ENCODE results near the gene CAPNS1. TPM values are rescaled to one million over a fixed set of nuclear protein-coding genes. Genes with fewer than 3 reads are reported as not detected.
"Not testable (repeated sequence)": the region's sequence is repeated elsewhere in the genome, so short reads cannot be mapped to it uniquely, and the experiment has no call there.

The CAPNS1 gene
- total RNA-seq, 3 donors from 2014 or later, result 501 to 878 (median 756) TPM

DNA sequence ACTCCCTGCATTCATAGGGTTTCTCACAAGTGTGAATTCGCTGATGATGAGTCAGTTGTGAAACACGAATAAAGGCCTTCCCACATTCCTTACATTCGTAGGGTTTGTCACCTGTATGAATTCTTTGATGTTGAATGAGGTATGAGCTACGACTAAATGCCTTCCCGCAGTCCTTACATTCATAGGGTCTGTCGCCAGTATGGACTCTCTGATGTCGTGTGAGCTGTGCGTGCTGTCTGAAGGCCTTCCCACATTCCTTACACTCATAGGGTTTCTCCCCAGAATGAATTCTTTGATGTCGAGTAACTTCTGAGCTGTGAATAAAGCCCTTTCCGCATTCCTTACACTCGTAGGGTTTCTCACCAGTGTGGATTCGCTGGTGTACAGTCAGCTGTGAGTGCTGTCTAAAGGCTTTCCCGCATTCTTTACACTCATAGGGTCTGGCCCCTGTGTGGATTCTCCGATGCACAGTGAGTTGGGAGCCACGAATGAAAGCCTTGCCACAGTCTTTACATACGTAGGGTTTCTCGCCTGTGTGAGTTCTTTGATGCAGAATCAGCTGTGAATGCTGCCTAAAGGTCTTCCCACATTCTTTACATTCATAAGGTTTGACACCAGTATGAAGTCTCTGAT, 42.9 kb downstream of the CAPNS1 start:
- no peak for DNase-seq
- intact Hi-C loops (cut with DNase I, micrococcal nuclease), result no loop called here
- no peaks in the 10 kb centered on the region for H3K9me3 ChIP-seq
- no peak overlapping the region for H3K4me3 ChIP-seq
- no peak for ATAC-seq
- TF ChIP-seq, protein P1, sequence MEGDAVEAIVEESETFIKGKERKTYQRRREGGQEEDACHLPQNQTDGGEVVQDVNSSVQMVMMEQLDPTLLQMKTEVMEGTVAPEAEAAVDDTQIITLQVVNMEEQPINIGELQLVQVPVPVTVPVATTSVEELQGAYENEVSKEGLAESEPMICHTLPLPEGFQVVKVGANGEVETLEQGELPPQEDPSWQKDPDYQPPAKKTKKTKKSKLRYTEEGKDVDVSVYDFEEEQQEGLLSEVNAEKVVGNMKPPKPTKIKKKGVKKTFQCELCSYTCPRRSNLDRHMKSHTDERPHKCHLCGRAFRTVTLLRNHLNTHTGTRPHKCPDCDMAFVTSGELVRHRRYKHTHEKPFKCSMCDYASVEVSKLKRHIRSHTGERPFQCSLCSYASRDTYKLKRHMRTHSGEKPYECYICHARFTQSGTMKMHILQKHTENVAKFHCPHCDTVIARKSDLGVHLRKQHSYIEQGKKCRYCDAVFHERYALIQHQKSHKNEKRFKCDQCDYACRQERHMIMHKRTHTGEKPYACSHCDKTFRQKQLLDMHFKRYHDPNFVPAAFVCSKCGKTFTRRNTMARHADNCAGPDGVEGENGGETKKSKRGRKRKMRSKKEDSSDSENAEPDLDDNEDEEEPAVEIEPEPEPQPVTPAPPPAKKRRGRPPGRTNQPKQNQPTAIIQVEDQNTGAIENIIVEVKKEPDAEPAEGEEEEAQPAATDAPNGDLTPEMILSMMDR (IDR thresholded peaks at IDR 0.05), result no peak
- no peaks in the 10 kb centered on the region for H3K4me1 ChIP-seq (ENCODE audit: low read depth)
- no peaks in the 10 kb centered on the region for H3K36me3 ChIP-seq (ENCODE audit: low read depth)

DNA sequence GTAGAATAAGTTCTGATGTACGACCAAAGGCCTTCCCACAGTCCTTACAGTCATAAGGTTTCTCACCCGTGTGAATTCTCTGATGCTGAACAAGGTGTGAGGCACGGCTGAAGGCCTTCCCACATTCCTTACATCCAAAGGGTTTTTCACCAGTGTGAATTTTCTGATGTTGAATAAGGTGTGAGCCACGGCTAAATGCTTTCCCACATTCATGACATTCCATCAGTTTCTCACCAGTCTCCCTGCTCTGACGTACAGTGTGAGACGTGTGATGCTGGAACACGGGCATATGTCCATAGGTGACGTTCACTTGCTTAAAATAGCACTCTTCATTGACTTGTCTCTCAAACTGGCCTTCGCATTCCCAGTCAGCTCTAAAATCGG, 43.4 kb downstream of the CAPNS1 start:
- no peaks in the 10 kb centered on the region for H3K4me1 ChIP-seq (ENCODE audit: low read depth)
- TF ChIP-seq, protein P1 (IDR thresholded peaks at IDR 0.05), result no peak
- H3K9me3 ChIP-seq, result no peaks in the 10 kb centered on the region
- DNase-seq, result no peak
- no peak overlapping the region for H3K4me3 ChIP-seq
- intact Hi-C loops (cut with DNase I, micrococcal nuclease), result no loop called here
- ATAC-seq, result no peak
- H3K36me3 ChIP-seq (ENCODE audit: low read depth), result no peaks in the 10 kb centered on the region

- DNase-seq; ATAC-seq; H3K4me3 ChIP-seq; H3K9me3 ChIP-seq; H3K36me3 ChIP-seq (ENCODE audit: low read depth); intact Hi-C loops (cut with DNase I, micrococcal nuclease); H3K4me1 ChIP-seq (ENCODE audit: low read depth): not testable (repeated sequence)
These were observed 46.9 kb downstream of the CAPNS1 start for GRCh38 chr19:36186722-36187121.

- H3K36me3 ChIP-seq (ENCODE audit: low read depth), result no peaks in the 10 kb centered on the region
- DNase-seq, result no peak
- intact Hi-C loops (cut with DNase I, micrococcal nuclease), result no loop called here
- no peak for ATAC-seq
- no peaks in the 10 kb centered on the region for H3K4me1 ChIP-seq (ENCODE audit: low read depth)
- TF ChIP-seq, protein P1 (IDR thresholded peaks at IDR 0.05), result no peak
- no peaks in the 10 kb centered on the region for H3K9me3 ChIP-seq
- H3K4me3 ChIP-seq, result no peak overlapping the region
These were observed 56.4 kb downstream of the CAPNS1 start for GRCh38 chr19:36196249-36196648.

DNA sequence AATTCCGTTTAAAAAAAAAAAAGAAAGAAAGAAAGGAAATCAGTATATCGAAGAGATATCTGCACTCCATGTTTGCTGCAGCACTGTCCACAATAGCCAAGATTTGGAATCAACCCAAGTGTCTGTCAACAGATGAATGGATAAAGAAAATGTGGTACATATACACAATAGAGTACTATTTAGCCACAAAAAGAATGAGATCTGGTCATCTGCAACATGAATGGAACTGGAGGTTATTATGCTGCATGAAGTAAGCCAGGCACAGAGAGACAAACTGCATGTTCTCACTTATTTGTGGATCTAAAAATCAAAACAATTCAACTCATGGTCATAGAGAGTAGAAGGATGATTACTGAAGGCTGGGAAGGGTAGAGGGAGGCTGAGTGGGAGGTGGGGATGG, 58.3 kb downstream of the CAPNS1 start:
- no peak for DNase-seq
- intact Hi-C loops (cut with DNase I, micrococcal nuclease), result no loop called here
- H3K4me1 ChIP-seq (ENCODE audit: low read depth), result no peaks in the 10 kb centered on the region
- TF ChIP-seq, protein P1 (IDR thresholded peaks at IDR 0.05), result no peak
- ATAC-seq, result no peak
- H3K36me3 ChIP-seq (ENCODE audit: low read depth), result no peaks in the 10 kb centered on the region
- H3K9me3 ChIP-seq, result no peaks in the 10 kb centered on the region
- no peak overlapping the region for H3K4me3 ChIP-seq

Other genes starting within 250 kb of the CAPNS1 start
- gene NFKBID, start 239.5 kb upstream of the CAPNS1 start, total RNA-seq, result 10 to 100 TPM in 2 of 3 donors, 1 to 10 TPM in 1; 8.7 to 16.6 (median 12.3) TPM
- 1 to 10 TPM; 4.6 to 8.2 (median 7.9) TPM for gene HCST, start 237.5 kb upstream of the CAPNS1 start, total RNA-seq
- 10 to 100 TPM; 15.7 to 50.2 (median 45.0) TPM for gene TYROBP, start 231.8 kb upstream of the CAPNS1 start, total RNA-seq
- 10 to 100 TPM; 10.5 to 14.0 (median 10.5) TPM for gene LRFN3, start 203.7 kb upstream of the CAPNS1 start, total RNA-seq
- gene SDHAF1, start 144.9 kb upstream of the CAPNS1 start, total RNA-seq, result 10 to 100 TPM; 18.1 to 22.0 (median 19.1) TPM
- gene SYNE4, start 131.3 kb upstream of the CAPNS1 start, total RNA-seq, result 1 to 10 TPM; 3.5 to 7.9 (median 6.9) TPM
- gene ALKBH6, start 125.9 kb upstream of the CAPNS1 start, total RNA-seq, result 10 to 100 TPM; 20.2 to 24.1 (median 22.0) TPM
- 10 to 100 TPM in 1 of 3 donors, 1 to 10 TPM in 2; 4.6 to 68.9 (median 8.1) TPM for gene CLIP3, start 107.2 kb upstream of the CAPNS1 start, total RNA-seq
- gene THAP8, start 85.8 kb upstream of the CAPNS1 start, total RNA-seq, result 10 to 100 TPM in 1 of 3 donors, 1 to 10 TPM in 2; 3.7 to 10.1 (median 4.4) TPM
- 1 to 10 TPM; 1.6 to 4.1 (median 1.9) TPM for gene WDR62, start 85.2 kb upstream of the CAPNS1 start, total RNA-seq
- not detected for gene OVOL3, start 28.9 kb upstream of the CAPNS1 start, total RNA-seq
- gene POLR2I, start 25.2 kb upstream of the CAPNS1 start, total RNA-seq, result 10 to 100 TPM; 42.7 to 66.4 (median 47.4) TPM
- 100 to 1,000 TPM in 1 of 3 donors, 10 to 100 TPM in 2; 81.9 to 106 (median 90.8) TPM for gene TBCB, start 24.6 kb upstream of the CAPNS1 start, total RNA-seq
- 100 to 1,000 TPM in 1 of 3 donors, 10 to 100 TPM in 1, 1 to 10 TPM in 1; 6.0 to 115 (median 11.3) TPM for gene COX7A1, start 12.4 kb downstream of the CAPNS1 start, total RNA-seq
- gene ZNF565, start 74.6 kb downstream of the CAPNS1 start, total RNA-seq, result 1 to 10 TPM; 2.9 to 7.8 (median 3.1) TPM
- gene ZNF146, start 75.0 kb downstream of the CAPNS1 start, total RNA-seq, result 10 to 100 TPM; 32.8 to 45.9 (median 40.7) TPM
- gene ZFP14, start 239.1 kb downstream of the CAPNS1 start, total RNA-seq, result 1 to 10 TPM; 3.4 to 7.5 (median 5.0) TPM